ENCODE results near the gene EFNB1.

EFNB1 gene

DNA sequence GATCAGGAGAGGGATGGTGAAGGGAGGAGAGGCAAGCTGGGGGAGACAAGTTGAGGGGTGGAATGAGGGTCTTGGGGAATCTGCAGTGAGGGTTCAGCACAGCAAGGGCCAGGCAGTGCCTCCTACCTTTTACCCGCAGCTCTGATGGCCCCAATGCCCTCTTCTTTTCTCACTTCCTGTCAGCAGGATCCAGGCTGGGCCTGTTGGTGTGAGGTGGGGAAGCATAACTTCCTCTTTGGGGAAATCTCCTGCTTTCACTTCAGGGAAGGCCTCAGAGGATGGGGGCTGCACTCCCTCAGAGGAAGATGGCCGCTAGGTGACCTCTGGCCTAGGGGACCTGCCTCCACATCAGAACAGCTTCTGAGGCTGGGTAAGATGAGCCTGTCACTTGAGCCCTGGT lies 36.5 kb downstream of the EFNB1 start:
- no peak overlapping the region for H3K4me3 ChIP-seq (ENCODE audit: low read length)
- no peak for DNase-seq (ENCODE audit: low read depth)
- TF ChIP-seq, protein P1, sequence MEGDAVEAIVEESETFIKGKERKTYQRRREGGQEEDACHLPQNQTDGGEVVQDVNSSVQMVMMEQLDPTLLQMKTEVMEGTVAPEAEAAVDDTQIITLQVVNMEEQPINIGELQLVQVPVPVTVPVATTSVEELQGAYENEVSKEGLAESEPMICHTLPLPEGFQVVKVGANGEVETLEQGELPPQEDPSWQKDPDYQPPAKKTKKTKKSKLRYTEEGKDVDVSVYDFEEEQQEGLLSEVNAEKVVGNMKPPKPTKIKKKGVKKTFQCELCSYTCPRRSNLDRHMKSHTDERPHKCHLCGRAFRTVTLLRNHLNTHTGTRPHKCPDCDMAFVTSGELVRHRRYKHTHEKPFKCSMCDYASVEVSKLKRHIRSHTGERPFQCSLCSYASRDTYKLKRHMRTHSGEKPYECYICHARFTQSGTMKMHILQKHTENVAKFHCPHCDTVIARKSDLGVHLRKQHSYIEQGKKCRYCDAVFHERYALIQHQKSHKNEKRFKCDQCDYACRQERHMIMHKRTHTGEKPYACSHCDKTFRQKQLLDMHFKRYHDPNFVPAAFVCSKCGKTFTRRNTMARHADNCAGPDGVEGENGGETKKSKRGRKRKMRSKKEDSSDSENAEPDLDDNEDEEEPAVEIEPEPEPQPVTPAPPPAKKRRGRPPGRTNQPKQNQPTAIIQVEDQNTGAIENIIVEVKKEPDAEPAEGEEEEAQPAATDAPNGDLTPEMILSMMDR (IDR thresholded peaks at IDR 0.05; ENCODE audit: insufficient read depth, low read depth, low read length, missing control alignments), result no peak

DNA sequence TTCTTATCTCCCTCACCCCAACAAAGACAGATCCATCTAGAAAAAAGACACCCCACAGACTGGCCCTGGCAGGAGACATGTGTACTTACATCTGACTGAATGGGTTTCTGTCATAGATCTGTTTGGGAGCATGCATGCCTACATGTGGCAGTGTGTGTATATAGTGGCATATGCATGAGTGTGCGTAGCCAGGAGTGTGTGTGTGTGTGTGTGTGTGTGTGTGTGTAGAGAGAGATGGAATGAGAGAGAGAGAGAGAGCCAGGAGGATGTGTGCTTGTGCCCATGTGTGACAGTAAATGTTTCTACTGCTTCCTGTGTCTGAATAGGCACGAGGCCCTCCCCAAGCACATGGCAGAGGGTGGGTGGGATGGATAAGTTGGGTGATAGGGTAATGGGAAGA lies 37.1 kb downstream of the EFNB1 start:
- no peak for DNase-seq (ENCODE audit: low read depth)
- H3K4me3 ChIP-seq (ENCODE audit: low read length), result no peak overlapping the region
- TF ChIP-seq, protein P1 (IDR thresholded peaks at IDR 0.05; ENCODE audit: insufficient read depth, low read depth, low read length, missing control alignments), result no peak

DNA sequence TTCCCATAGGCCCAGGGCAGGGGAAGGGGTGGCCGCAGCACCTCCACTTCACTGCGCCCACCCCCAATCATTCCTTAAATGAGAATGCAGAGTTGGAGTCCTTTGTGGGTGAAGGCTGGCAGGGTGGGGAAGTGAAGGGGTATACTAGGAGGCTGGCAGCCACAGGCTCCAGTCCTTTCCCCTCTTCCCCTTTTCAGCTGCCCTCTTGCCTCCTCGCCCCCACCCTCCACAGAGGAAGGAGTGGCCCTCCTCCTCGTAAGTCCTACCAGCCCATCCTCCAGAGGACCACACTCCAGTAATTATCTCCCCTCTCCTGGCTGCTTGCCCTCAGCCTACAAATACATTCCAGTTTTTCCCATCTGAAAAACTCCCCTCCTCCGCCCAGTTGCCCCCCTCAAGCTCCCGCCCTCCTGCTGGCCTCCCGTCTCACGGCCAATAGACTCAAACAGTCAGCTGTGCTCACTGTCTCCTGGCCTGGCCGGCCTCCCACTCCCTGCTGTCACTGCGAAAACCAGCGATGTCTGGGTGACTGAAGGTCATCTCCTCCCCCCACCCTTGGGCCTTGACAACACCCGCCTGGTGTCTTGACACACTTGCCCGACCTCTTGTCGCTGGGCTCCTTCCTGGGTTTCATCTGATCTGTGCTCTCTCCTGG lies 38.8 kb downstream of the EFNB1 start:
- H3K4me3 ChIP-seq (ENCODE audit: low read length), result no peak overlapping the region
- TF ChIP-seq, protein P1 (IDR thresholded peaks at IDR 0.05; ENCODE audit: insufficient read depth, low read depth, low read length, missing control alignments), result no peak
- no peak for DNase-seq (ENCODE audit: low read depth)

DNA sequence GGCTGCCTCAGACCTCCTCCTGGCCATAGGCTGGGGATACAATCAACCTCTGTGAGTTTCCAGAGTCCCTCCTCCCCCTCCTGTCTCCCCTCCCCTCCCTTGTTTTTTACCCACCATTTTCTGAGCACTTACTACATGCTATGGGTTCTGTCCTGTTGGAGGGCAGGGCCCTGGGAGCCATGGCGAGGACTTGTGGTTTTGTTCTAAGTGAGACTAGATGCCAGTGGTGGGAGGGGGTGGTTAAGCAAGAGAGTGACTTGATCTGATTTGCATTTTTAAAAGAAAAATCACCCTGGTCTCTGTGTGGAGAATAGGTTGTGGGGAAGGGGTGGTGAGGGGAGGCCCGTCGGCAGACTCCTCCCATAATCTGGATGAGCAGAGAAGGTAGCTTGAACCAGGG lies 39.5 kb downstream of the EFNB1 start:
- TF ChIP-seq, protein P1 (IDR thresholded peaks at IDR 0.05; ENCODE audit: insufficient read depth, low read depth, low read length, missing control alignments), result no peak
- no peak overlapping the region for H3K4me3 ChIP-seq (ENCODE audit: low read length)
- no peak for DNase-seq (ENCODE audit: low read depth)

DNA sequence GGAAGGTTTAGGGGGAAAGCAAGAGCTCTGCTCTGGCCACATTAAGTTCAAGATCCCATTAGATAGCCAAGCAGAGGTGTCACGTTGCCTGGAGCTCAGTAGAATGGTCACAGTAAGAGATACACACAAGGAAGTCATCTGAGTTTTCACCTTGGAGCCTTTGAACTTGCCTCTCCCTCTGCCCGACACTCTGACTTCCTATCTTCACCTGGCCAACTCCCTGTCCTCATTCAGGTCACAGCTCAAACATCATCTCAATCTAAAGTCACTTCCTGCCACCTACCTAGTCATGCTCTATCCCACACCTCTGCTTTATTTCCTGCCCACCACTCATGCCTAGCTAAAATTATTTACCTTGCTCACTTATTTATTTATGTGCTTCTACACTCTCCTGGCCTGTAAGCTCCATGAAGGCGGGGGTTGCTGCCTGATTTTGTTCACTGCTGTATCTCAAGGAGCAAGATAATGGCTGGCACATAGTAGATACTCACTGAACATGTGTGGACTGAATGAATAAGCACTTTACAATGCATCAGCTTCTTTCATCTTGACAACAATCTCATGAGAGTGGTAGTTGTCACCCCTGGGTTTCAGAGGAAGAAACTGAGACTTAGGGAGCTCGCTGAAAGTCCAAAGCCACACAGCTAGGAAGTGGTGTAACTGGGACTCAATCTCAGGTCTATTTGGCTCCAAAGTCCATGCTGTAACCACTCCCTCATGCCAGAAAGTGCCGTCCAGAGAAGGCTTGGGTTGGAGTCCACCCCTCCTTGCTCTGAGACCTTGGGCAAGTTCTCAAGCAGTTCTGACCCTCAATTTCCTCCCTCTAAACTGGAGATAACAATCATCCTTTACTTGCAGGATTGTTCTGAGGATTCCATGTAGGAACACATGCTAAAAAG lies 40.3 kb downstream of the EFNB1 start:
- no peak overlapping the region for H3K4me3 ChIP-seq (ENCODE audit: low read length)
- TF ChIP-seq, protein P1 (IDR thresholded peaks at IDR 0.05; ENCODE audit: insufficient read depth, low read depth, low read length, missing control alignments), result no peak
- no peak for DNase-seq (ENCODE audit: low read depth)

DNA sequence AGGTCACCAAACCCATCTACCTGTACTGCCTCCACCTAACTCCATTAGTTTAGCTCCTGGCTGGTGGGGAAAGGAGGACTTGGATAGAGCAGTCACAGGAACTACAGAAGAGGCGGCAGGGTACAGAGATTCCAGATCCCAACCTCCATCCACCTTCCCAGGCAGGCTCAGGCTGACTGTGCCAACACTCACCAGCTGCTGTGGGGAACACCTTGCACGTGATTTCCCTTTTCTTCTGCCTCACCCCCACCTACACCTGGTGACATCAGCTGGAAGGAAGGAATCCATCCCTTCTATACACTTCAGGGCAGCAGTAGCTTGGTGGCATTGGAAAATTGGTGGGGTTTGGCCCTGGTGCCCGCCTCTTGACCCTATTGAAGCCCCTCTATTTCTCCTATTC lies 41.5 kb downstream of the EFNB1 start:
- TF ChIP-seq, protein P1 (IDR thresholded peaks at IDR 0.05; ENCODE audit: insufficient read depth, low read depth, low read length, missing control alignments), result no peak
- peak; percentile 14 for DNase-seq (ENCODE audit: low read depth)

More for the DNA sequence above, 41.5 kb downstream of the EFNB1 start:
- no peak overlapping the region for H3K4me3 ChIP-seq (ENCODE audit: low read length)
